Transverse colon (tissue), 4 donors: ENCODE data around the gene OR4M1. TPM values are rescaled to one million over a fixed set of nuclear protein-coding genes. Genes with fewer than 3 reads are reported as not detected.
"Not testable (repeated sequence)": the region's sequence is repeated elsewhere in the genome, so short reads cannot be mapped to it uniquely, and the experiment has no call there.

Source experiments
- DNase-seq: peaks from one replicate; pipeline ENCODE4 v3.0.0-alpha.2; 2019
- H3K27ac ChIP-seq, 4 donors: fragments of 200-600 bp; sonication (generic); 2 replicates each; pipeline ENCODE4 v1.5.1; 2016 to 2018; ENCODE audit warnings: inconsistent platforms in 4 of 4
- H3K27me3 ChIP-seq: fragments of 200-600 bp; sonication (generic); 2 replicates; pipeline ENCODE4 v1.5.1; 2017; ENCODE audit warnings: inconsistent platforms
- H3K36me3 ChIP-seq, 4 donors: fragments of 200-600 bp; sonication (generic); 2 replicates each; pipeline ENCODE4 v1.5.1; 2017 to 2019; ENCODE audit warnings: inconsistent platforms in 4 of 4
- H3K4me1 ChIP-seq, 4 donors: fragments of 200-600 bp; sonication (generic); 2 replicates each; pipeline ENCODE4 v1.5.1; 2017 to 2020; ENCODE audit warnings: inconsistent platforms in 4 of 4
- H3K4me3 ChIP-seq, 4 donors: fragments of 200-600 bp; sonication (generic); 1 replicate in 1 of 4; 2 replicates in 3 of 4; pipeline versions ENCODE4 v1.5.1 to v1.6.1; 2017 to 2019; ENCODE audit warnings: inconsistent platforms in 4 of 4
- H3K9me3 ChIP-seq, 2 donors: fragments of 200-600 bp; sonication (generic); 2 replicates each; pipeline ENCODE4 v1.5.1; 2017 to 2019; ENCODE audit warnings: inconsistent platforms in 2 of 2
- EP300 ChIP-seq: sonication (generic); formaldehyde crosslinking; IDR thresholded peaks from one replicate; pipeline ENCODE4 v1.6.1; 2017; ENCODE audit warnings: antibody characterized with exemption, low read depth
- POLR2A ChIP-seq: fragments of 450-650 bp; IDR thresholded peaks from one replicate; pipeline ENCODE4 v1.6.1; 2016; ENCODE audit warnings: antibody characterized with exemption, mild to moderate bottlenecking, moderate library complexity
- POLR2AphosphoS5 ChIP-seq, 3 donors: sonication (generic); formaldehyde crosslinking; IDR thresholded peaks; one replicate each; pipeline ENCODE4 v1.6.1; 2016; ENCODE audit warnings: antibody characterized with exemption in 3 of 3
- WGBS, 2 donors: methylation state at CpG; one replicate each; pipeline ENCODE4 v1.1.5; 2018; ENCODE audit warnings: low coverage in 1 of 2; 5-methylcytosine and 5-hydroxymethylcytosine counted together
- in situ Hi-C, 4 donors: fragments of 200-750 bp; cut with MboI; loops; one replicate each; pipeline versions ENCODE4 v1.15.0 to v1.15.1; 2017; ENCODE audit warnings: low sequenced_read_pairs in 3 of 4, low pct_ligation_motif_present in 1 of 4, low pct_unique_long_range_greater_than_20kb in 1 of 4
- intact Hi-C: fragments of 100-400 bp; cut with DNase I; formaldehyde crosslinking; loops from one replicate; pipeline ENCODE4 v1.15.1; 2023; ENCODE audit warnings: low total_unique reads
- total RNA-seq, 4 donors: library from RNA; depleted of rRNA; stranded (reverse); fragments of >200 nt; gene quantifications; one replicate each; pipeline ENCODE4 v1.1.0, GENCODE V29; 2016
- TF ChIP-seq, protein P1 (sequence below), 5 experiments: fragments of 200-600 bp in 3 of 5; fragments of 450-650 bp in 2 of 5; sonication (generic) in 3 of 5; IDR thresholded peaks; 1 replicate in 2 of 5; 2 replicates in 3 of 5; pipeline ENCODE4 v1.5.1; 2016 to 2017; ENCODE audit warnings: antibody characterized with exemption in 5 of 5, inconsistent platforms in 3 of 5, mild to moderate bottlenecking in 2 of 5, moderate library complexity in 1 of 5

The OR4M1 gene
- total RNA-seq, 4 donors from 2014 or later, result not detected

DNA sequence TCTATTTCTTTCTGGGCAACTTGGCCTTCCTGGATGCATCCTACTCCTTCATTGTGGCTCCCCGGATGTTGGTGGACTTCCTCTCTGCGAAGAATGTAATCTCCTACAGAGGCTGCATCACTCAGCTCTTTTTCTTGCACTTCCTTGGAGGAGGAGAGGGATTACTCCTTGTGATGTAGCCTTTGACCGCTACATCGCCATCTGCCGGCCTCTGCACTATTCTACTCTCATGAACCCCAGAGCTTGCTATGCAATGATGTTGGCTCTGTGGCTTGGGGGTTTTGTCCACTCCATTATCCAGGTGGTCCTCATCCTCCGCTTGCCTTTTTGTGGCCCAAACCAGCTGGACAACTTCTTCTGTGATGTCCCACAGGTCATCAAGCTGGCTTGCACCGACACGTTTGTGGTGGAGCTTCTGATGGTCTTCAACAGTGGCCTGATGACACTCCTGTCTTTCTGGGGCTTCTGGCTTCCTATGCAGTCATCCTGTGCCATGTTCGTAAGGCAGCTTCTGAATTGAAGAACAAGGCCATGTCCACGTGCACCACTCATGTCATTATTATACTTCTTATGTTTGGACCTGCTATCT is 23.3 kb downstream of the OR4M1 start:
- H3K4me3 ChIP-seq, H3K9me3 ChIP-seq, intact Hi-C loops, H3K27ac ChIP-seq, H3K27me3 ChIP-seq, H3K36me3 ChIP-seq, in situ Hi-C loops, H3K4me1 ChIP-seq, DNase-seq: not testable (repeated sequence)
- 79% methylated on average over 10 of the region's 10 CpGs; no CpG with 5 or more reads in 1 of the 2 donors for WGBS, 2 donors

DNA sequence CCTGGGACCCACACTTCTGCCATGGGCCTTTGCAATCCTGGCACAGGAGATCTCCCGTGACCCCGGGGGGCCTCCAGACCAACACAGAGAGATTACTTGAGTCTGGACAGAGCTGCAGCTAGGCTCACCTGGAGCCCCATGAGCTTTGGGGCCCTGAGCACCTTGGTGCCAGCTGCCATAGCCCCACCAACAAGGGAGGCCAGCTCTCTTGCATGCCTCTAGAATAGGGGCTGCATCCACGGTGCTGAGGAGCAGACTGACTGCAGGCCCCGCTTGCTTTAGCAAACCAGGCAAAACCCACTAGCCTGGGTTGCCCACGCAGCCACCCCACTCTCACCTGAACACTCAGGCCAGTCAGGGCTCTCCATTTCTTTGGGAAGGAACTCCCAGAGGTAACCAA is 26.6 kb downstream of the OR4M1 start:
- H3K27ac ChIP-seq, result no peak overlapping the region
- H3K9me3 ChIP-seq, result peaks cover 10 to 21% of the 10 kb centered on the region in 2 donors
- no peaks in the 10 kb centered on the region for H3K36me3 ChIP-seq
- TF ChIP-seq, protein P1, sequence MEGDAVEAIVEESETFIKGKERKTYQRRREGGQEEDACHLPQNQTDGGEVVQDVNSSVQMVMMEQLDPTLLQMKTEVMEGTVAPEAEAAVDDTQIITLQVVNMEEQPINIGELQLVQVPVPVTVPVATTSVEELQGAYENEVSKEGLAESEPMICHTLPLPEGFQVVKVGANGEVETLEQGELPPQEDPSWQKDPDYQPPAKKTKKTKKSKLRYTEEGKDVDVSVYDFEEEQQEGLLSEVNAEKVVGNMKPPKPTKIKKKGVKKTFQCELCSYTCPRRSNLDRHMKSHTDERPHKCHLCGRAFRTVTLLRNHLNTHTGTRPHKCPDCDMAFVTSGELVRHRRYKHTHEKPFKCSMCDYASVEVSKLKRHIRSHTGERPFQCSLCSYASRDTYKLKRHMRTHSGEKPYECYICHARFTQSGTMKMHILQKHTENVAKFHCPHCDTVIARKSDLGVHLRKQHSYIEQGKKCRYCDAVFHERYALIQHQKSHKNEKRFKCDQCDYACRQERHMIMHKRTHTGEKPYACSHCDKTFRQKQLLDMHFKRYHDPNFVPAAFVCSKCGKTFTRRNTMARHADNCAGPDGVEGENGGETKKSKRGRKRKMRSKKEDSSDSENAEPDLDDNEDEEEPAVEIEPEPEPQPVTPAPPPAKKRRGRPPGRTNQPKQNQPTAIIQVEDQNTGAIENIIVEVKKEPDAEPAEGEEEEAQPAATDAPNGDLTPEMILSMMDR (IDR thresholded peaks at IDR 0.05), result no peak
- TF ChIP-seq POLR2AphosphoS5 (IDR thresholded peaks at IDR 0.05), result no peak
- no peak for TF ChIP-seq EP300
- TF ChIP-seq POLR2A, result no peak
- no peak overlapping the region for H3K4me3 ChIP-seq
- intact Hi-C loops, result no loop called here
- WGBS, 2 donors, result 78% methylated on average over 5 of the region's 5 CpGs; no CpG with 5 or more reads in 1 of the 2 donors
- no peaks in the 10 kb centered on the region for H3K27me3 ChIP-seq
- in situ Hi-C loops, result no loop called here
- DNase-seq, result no peak
- H3K4me1 ChIP-seq, result no peaks in the 10 kb centered on the region

DNA sequence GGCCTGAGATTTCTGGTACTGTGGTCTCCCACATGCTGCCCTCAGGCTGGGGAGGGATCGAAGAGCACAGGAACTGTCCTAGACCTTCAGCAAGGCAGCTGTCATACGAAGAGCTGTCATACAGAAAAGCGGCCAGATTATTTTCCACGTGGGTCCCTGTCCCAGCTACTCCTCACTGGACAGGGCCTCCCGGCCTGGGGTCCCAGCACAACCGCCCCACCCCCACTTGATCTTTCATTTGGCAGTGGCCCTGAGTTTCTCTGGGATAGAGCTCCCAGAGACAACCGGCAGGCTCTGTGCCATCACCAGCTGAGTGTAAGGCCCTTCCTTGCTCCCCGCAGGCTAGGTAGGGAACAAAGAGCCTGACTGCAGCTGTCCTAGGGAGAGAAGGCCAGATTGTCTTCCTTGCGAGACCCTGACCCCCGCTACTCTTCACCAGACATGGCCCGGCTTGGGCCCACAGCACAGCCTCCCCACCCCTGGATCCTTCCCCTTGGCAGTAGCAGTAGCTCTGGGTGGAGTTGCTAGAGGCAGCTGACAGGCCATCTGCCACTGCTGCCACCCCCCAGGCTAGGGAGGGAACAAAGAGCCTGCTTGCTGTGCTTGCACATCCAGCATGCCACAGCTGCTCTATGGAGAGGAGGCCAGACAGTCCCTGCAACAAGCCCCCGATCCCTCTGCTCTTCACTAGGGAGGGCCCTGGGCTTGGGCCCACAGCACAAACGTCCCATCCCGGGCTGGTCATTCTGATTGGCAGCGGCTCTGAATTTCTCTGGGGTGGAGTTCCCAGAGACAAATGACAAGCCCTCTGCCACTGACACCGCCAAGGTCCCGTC is 27.2 kb downstream of the OR4M1 start:
- H3K9me3 ChIP-seq, result peaks cover 10 to 24% of the 10 kb centered on the region in 2 donors
- in situ Hi-C loops (no loop called here), intact Hi-C loops (no loop called here)
- no peak for DNase-seq
- no peaks in the 10 kb centered on the region for H3K36me3 ChIP-seq
- no peaks in the 10 kb centered on the region for H3K27me3 ChIP-seq
- no peaks in the 10 kb centered on the region for H3K4me1 ChIP-seq
- TF ChIP-seq EP300 (no peak), POLR2A (no peak), POLR2AphosphoS5 (IDR thresholded peaks at IDR 0.05) (no peak)
- TF ChIP-seq, protein P1 (IDR thresholded peaks at IDR 0.05), result no peak
- whole genome bisulfite sequencing, 2 donors, result 84% methylated on average over 17 of the region's 17 CpGs; no CpG with 5 or more reads in 1 of the 2 donors
- H3K4me3 ChIP-seq, result no peak overlapping the region
- H3K27ac ChIP-seq, result no peak overlapping the region

DNA sequence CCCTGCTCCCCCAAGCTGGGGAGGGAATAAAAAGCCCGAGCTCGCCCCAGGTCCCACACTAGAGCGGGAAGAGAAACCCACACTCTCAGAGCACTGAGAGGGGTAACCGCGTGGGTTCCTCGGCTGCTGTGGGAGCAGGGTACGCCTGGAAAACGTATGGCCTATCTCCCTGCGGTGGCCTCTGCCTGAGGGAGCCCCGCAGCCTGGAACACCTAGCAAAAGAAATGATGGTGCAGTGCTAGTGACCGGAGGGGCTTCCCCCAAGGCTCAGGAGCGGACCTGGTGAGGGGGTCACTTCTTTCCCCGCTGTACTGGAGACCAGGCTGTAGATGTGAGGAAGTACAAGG is 27.8 kb downstream of the OR4M1 start:
- Histone ChIP-seq H3K9me3 (peaks cover 10 to 27% of the 10 kb centered on the region in 2 donors), H3K27ac (no peak overlapping the region), H3K27me3 (no peaks in the 10 kb centered on the region), H3K4me3 (no peak overlapping the region), H3K4me1 (no peaks in the 10 kb centered on the region), H3K36me3 (no peaks in the 10 kb centered on the region)
- TF ChIP-seq POLR2AphosphoS5 (IDR thresholded peaks at IDR 0.05), result no peak
- no peak for TF ChIP-seq POLR2A
- TF ChIP-seq, protein P1 (IDR thresholded peaks at IDR 0.05), result no peak
- TF ChIP-seq EP300, result no peak
- intact Hi-C loops (no loop called here), in situ Hi-C loops (no loop called here)
- DNase-seq, result no peak
- WGBS, 2 donors, result 85% methylated on average over 13 of the region's 13 CpGs; no CpG with 5 or more reads in 1 of the 2 donors

DNA sequence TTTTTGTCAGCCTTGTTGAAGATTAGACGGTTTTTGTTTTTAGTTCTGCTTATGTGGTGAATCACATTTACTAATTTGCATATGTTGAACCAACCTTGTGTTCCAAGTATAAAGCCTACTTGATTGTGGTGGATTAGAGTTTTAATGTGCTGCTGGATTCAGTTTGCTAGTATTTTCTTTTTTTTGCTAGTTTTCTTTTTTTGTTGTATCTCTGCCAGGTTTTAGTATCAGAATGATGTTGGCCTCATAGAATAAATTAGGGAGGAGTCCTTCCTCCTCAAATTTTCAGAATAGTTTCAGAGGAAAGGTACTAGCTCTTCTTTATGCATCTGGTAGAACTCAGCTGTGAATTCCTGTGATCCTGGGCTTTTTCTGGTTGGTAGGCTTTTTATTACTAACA is 30.2 kb downstream of the OR4M1 start, which contains the start of gene OR4N2:
TSS of gene OR4N2 (plus strand) at position 301 of the 400 bp plus-strand sequence. CDS start 23,679 bp downstream, outside the sequence.
- DNase-seq, H3K4me3 ChIP-seq, intact Hi-C loops, H3K4me1 ChIP-seq, in situ Hi-C loops, H3K36me3 ChIP-seq, H3K27me3 ChIP-seq, H3K27ac ChIP-seq: not testable (repeated sequence)
- WGBS, 2 donors, result 77 to 100% methylated on average over 1 of the region's 1 CpG
- peaks cover 10 to 32% of the 10 kb centered on the region in 2 donors for H3K9me3 ChIP-seq

DNA sequence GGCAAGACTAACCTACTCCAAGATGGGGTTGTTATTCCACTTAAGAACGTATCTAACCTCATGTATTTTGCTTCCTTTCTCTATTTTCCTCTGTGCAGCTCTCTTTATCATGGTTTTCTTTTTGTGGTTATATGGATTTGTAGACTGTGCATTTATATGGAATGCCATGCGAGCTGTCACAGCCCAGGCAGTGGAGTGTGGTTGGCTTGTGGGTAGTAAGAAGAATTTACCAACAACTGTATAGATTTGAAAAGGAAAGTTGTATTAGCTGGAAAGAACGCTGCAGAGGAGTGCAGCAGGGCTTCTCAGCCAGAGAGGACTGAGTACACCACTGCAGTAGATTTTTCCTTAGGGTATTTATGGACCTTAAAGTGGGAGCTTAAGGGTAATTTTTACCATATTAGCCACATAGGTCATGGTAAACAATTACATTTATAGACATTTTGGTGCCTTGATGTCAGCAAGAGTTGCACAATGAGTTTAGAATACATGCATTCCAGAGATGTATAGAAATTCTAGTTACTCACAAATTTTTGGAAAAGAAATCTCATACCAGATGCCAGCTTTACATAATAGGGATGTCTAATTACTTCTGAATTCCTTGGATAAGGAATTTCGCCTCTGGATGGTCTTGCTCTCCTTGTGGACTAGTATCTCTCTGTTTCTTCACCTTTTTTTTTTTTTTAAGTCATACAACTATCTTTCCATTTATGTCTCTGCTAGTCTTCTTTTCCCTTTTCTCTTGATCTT is 40.0 kb downstream of the OR4M1 start:
- H3K27me3 ChIP-seq, intact Hi-C loops, DNase-seq, H3K4me1 ChIP-seq, H3K4me3 ChIP-seq, H3K27ac ChIP-seq, H3K36me3 ChIP-seq, in situ Hi-C loops: not testable (repeated sequence)
- WGBS, 2 donors, result 43 to 60% methylated on average over 4 of the region's 4 CpGs
- H3K9me3 ChIP-seq, result peaks cover 4 to 39% of the 10 kb centered on the region in 2 donors

DNA sequence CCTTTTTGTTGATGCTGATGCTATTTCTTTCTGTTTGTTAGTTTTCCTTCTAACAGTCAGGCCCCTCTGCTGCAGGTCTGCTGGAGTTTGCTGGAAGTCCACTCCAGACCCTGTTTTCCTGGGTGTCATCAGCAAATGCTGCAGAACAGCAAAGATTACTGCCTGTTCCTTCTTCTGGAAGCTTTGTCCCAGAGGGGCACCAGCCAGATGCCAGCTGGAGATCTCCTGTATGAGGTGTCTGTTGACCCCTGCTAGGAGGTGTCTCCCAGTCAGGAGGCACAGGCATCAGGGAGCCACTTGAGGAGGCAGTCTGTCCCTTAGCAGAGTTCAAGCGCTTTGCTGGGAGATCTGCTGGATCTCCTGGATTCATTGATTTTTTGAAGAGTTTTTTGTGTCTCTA is 46.6 kb downstream of the OR4M1 start:
- intact Hi-C loops, H3K4me3 ChIP-seq, H3K27me3 ChIP-seq, H3K27ac ChIP-seq, H3K36me3 ChIP-seq, DNase-seq, in situ Hi-C loops, H3K4me1 ChIP-seq: not testable (repeated sequence)
- WGBS, 2 donors, result 40 to 56% methylated on average over 1 of the region's 1 CpG
- H3K9me3 ChIP-seq, result peaks cover 0 to 22% of the 10 kb centered on the region in 2 donors
